Uterus (tissue), 4 donors: ENCODE data around the gene TOM1. TPM values are rescaled to one million over a fixed set of nuclear protein-coding genes. Genes with fewer than 3 reads are reported as not detected.

Experiments used
- DNase-seq, 2 donors: peaks; one replicate each; pipeline ENCODE4 v3.0.0-alpha.2; 2019 to 2020
- H3K27ac ChIP-seq, 2 donors: fragments of 200-600 bp; sonication (generic); 1 replicate in 1 of 2; 2 replicates in 1 of 2; pipeline ENCODE4 v1.5.1; 2016 to 2018
- H3K27me3 ChIP-seq, 2 donors: fragments of 200-600 bp; sonication (generic); one replicate each; pipeline ENCODE4 v1.5.1; 2018 to 2019; ENCODE audit warnings: control low read depth in 1 of 2
- H3K36me3 ChIP-seq, 2 donors: fragments of 200-600 bp; sonication (generic); one replicate each; pipeline ENCODE4 v1.5.1; 2019; ENCODE audit warnings: control low read depth in 1 of 2
- H3K4me1 ChIP-seq, 2 donors: fragments of 200-600 bp; sonication (generic); one replicate each; pipeline ENCODE4 v1.5.1; 2018 to 2019; ENCODE audit warnings: control low read depth in 1 of 2
- H3K4me3 ChIP-seq, 2 donors: fragments of 200-600 bp; sonication (generic); 1 replicate in 1 of 2; 2 replicates in 1 of 2; pipeline ENCODE4 v1.5.1; 2018 to 2019; ENCODE audit warnings: mild to moderate bottlenecking in 1 of 2
- H3K9me3 ChIP-seq, 2 donors: fragments of 200-600 bp; sonication (generic); one replicate each; pipeline ENCODE4 v1.5.1; 2019; ENCODE audit warnings: control low read depth in 1 of 2
- CTCF ChIP-seq, 4 experiments: fragments of 200-600 bp in 2 of 4; fragments of 450-650 bp in 2 of 4; sonication (generic) in 2 of 4; IDR thresholded peaks; one replicate each; pipeline ENCODE4 v1.5.1; 2016 to 2019; ENCODE audit warnings: antibody characterized with exemption in 4 of 4, mild to moderate bottlenecking in 2 of 4, moderate library complexity in 1 of 4
- POLR2A ChIP-seq, 2 donors: fragments of 450-650 bp; IDR thresholded peaks; one replicate each; pipeline ENCODE4 v1.6.1; 2016; ENCODE audit warnings: antibody characterized with exemption in 2 of 2, mild to moderate bottlenecking in 1 of 2, moderate library complexity in 1 of 2
- intact Hi-C: fragments of 100-400 bp; cut with DNase I; formaldehyde crosslinking; loops from one replicate; pipeline ENCODE4 v1.15.1; 2023; ENCODE audit warnings: low total_unique reads
- total RNA-seq, 4 donors: library from RNA; depleted of rRNA in 3 of 4; stranded (reverse); fragments of >200 nt in 3 of 4; gene quantifications; one replicate each; pipeline versions ENCODE4 v1.1.0 to v1.2.4, GENCODE V29; 2014 to 2023
- donor health status: DM: yes; HTN: yes; CAD: no.

The TOM1 gene
- total RNA-seq, 4 donors from 2014 or later: 21.3 to 66.7 (median 52.5) TPM

- intact Hi-C loops: no loop called here
- no peaks in the 10 kb centered on the region for H3K27me3 ChIP-seq
- DNase-seq: no peak
- no peaks in the 10 kb centered on the region for H3K4me1 ChIP-seq
- TF ChIP-seq CTCF (IDR thresholded peaks at IDR 0.05) (no peak), POLR2A (IDR thresholded peaks at IDR 0.05) (no peak)
- no peaks in the 10 kb centered on the region for H3K9me3 ChIP-seq
- no peaks in the 10 kb centered on the region for H3K36me3 ChIP-seq
- H3K27ac ChIP-seq: no peak overlapping the region
- no peak overlapping the region for H3K4me3 ChIP-seq
These were observed 24.4 kb downstream of the TOM1 start for GRCh38 chr22:35324067-35324466.

GRCh38 chr22:35324762-35325161, 25.1 kb downstream of the TOM1 start:
- no peak overlapping the region for H3K27ac ChIP-seq
- no peak for DNase-seq
- peaks cover 0 to 2% of the 10 kb centered on the region in 2 donors for H3K4me1 ChIP-seq
- intact Hi-C loops: no loop called here
- H3K9me3 ChIP-seq: no peaks in the 10 kb centered on the region
- no peaks in the 10 kb centered on the region for H3K36me3 ChIP-seq
- H3K27me3 ChIP-seq: no peaks in the 10 kb centered on the region
- H3K4me3 ChIP-seq: no peak overlapping the region
- TF ChIP-seq POLR2A (IDR thresholded peaks at IDR 0.05) (no peak), CTCF (IDR thresholded peaks at IDR 0.05) (no peak)

- Histone ChIP-seq H3K27ac (no peak overlapping the region), H3K36me3 (no peaks in the 10 kb centered on the region), H3K9me3 (no peaks in the 10 kb centered on the region), H3K4me3 (no peak overlapping the region), H3K27me3 (no peaks in the 10 kb centered on the region), H3K4me1 (peaks cover 0 to 4% of the 10 kb centered on the region in 2 donors)
- intact Hi-C loops: no loop called here
- no peak for DNase-seq
- no peak for TF ChIP-seq CTCF (IDR thresholded peaks at IDR 0.05)
- no peak for TF ChIP-seq POLR2A (IDR thresholded peaks at IDR 0.05)
These were observed 25.5 kb downstream of the TOM1 start for GRCh38 chr22:35325209-35325608.

- intact Hi-C loops: no loop called here
- H3K4me3 ChIP-seq: no peak overlapping the region
- no peaks in the 10 kb centered on the region for H3K9me3 ChIP-seq
- H3K27me3 ChIP-seq: no peaks in the 10 kb centered on the region
- DNase-seq: no peak
- no peak overlapping the region for H3K27ac ChIP-seq
- TF ChIP-seq CTCF (IDR thresholded peaks at IDR 0.05) (no peak), POLR2A (IDR thresholded peaks at IDR 0.05) (no peak)
- peaks cover 0 to 4% of the 10 kb centered on the region in 2 donors for H3K4me1 ChIP-seq
- H3K36me3 ChIP-seq: no peaks in the 10 kb centered on the region
These were observed 27.3 kb downstream of the TOM1 start for GRCh38 chr22:35326854-35327562.

GRCh38 chr22:35327690-35328471, 28.2 kb downstream of the TOM1 start:
- no peaks in the 10 kb centered on the region for H3K36me3 ChIP-seq
- TF ChIP-seq CTCF (IDR thresholded peaks at IDR 0.05): no peak
- no peak for TF ChIP-seq POLR2A (IDR thresholded peaks at IDR 0.05)
- H3K4me1 ChIP-seq: peaks cover 0 to 4% of the 10 kb centered on the region in 2 donors
- no peak for DNase-seq
- no peaks in the 10 kb centered on the region for H3K27me3 ChIP-seq
- no peaks in the 10 kb centered on the region for H3K9me3 ChIP-seq
- no peak overlapping the region for H3K27ac ChIP-seq
- intact Hi-C loops: no loop called here
- no peak overlapping the region for H3K4me3 ChIP-seq
